NCI-H2227 (cell line): Measurements from ENCODE around the gene CBLIF.
"Not testable (repeated sequence)": the region's sequence is repeated elsewhere in the genome, so short reads cannot be mapped to it uniquely, and the experiment has no call there.

Experiments used
- DNase-seq: peaks from one replicate; lab custom pipeline; 2025; ENCODE audit not compliant: unreplicated experiment; lab: John Stamatoyannopoulos, UW

Gene CBLIF

DNA sequence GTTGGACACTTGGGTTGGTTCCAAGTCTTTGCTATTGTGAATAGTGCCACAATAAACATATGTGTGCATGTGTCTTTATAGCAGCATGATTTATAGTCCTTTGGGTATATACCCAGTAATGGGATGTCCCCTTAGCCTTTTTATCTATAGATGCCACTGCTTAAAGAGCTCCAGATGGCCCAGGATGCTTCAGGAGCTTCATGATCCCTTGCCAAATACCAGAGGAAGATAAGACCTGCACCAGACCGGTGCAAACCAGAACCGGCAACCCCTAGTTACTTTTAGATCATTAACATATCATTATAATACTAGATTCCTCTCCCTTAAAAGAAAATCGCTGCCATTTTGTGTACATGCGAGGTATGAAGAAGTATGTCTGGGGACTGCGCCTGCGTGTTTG lies 3.1 kb upstream of the CBLIF start:
- not testable (repeated sequence) for DNase-seq

- DNase-seq, result no peak
Observed at GRCh38 chr11:59847626-59848025, 2.3 kb upstream of the CBLIF start.

DNA sequence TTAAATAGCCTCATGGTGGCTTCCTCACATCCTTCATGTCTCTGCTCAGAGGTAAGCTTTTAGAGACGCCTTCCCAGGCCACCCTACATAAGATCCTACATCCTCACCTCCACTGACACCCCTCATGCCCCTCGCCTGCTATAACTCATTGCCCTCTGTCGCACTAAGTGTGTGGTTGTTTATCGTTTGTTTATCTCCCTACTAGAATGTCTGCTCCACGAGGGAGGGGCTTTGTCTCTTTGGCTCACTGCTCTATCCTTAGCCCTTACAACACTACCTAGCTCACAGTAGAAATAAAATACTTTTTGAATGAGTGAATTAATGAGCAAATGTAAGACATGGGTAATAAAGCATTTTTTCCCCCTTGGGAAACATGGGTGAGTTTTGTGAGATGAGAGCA lies 1.3 kb upstream of the CBLIF start:
- DNase-seq, result no peak

- DNase-seq, result no peak
Observed at GRCh38 chr11:59842316-59842715, 3.0 kb downstream of the CBLIF start.

GRCh38 chr11:59841514-59841913 lies 3.8 kb downstream of the CBLIF start:
- no peak for DNase-seq

DNA sequence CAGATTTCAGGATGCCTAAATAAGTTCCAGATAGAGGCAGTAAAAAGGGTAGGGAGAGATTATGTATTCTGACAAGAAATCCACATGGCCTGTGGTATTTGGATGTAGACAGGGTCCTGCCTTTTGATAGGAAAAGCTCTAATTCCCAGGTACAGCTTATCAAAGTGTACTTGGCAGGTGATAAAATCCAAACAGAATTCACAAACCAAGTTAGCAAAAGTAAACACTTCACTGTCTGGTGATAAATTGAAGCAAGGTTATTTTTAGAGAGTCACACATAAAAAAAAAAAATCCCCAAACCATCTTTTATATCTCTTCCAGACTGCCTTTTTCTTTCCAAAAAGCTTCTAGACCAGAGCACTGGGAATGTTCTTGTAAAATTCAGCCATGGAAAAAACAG lies 5.7 kb downstream of the CBLIF start:
- DNase-seq, result no peak

- DNase-seq, result no peak
Observed at GRCh38 chr11:59833602-59834001, 11.7 kb downstream of the CBLIF start.

DNA sequence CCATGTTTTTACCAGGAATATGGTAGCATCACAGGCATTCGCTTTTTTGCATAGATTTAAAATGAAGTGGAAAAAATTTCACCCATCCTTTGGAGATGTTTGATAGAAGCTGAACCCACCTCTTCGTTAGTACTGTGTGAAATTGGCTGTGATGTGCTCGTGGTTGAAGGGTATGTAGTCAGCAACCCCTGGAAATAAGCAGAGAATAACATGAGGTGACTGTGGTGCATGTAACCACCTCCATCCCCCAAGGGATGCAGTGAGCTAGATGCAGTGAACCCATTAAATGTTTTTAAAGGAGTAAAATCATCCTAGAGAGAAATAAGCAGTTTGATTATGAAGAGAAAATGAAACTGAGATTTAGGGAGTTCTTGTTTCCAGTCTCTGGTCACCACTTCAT lies 15.9 kb downstream of the CBLIF start:
- DNase-seq, result no peak

DNA sequence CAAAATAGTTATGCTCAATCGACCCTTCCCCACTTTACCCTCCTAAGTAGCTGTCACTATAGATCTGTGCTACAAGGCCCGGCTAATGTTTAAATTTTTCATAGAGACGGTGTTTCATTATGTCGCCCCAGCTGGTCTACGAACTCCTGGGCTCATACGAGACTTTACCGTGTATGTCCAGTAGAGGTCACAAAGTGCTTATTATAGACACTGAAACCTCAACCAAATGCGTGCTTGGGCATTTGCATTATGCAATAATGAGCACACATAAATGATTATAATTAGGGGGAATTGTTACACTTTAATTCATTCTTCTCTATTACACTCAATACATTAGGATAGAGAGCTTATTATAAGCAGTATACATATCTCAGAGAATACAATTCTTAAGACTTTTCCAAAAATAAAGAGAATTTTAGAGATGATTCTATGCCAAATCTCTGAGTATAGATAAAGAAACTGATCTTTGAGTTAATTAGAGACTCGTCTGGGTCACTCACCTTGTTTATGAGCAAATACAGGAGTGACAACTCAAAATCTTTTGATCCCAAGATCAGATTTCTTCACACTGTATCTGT lies 22.2 kb downstream of the CBLIF start:
- peak; percentile 10 for DNase-seq

DNA sequence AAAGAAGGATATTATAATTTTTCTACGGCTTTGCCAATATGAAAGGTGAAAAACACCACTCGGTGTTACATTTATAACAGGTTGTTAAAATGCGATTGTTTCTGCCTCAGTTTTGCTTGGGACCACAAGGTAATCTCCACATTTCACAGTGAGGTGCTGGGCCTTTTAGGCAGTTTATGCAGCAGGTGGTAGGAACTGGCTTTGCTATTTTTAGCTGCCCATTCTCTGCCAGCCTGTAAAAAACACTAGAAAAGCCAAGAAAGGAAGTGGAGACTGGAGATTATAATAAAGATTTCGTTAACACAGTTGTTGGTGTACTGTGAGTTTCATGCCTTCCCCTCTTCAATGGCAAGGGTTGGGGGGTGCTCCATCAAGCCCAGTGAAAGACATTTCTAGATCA lies 26.7 kb downstream of the CBLIF start:
- DNase-seq, result no peak

- DNase-seq, result not testable (repeated sequence)
Observed at GRCh38 chr11:59816434-59816833, 28.9 kb downstream of the CBLIF start.

DNA sequence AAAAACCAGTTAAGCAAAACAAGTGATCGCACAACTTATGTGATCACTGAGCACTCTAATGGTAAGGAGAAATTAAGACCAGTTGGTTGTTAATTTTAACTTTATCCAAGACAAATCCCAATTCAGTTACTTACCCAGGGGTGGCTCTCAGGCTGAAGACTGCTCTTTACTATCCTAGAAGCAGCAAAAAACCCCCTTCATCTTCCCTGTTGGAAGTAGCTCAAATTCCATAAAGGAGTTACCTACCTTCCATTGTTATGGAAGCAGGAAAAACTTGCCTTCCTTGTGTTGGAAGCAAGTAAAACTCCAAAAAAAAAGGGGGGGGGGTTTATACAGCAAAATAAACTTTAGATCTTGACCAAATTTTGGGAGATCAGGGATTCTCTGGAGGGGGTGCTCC lies 29.5 kb downstream of the CBLIF start:
- no peak for DNase-seq

DNA sequence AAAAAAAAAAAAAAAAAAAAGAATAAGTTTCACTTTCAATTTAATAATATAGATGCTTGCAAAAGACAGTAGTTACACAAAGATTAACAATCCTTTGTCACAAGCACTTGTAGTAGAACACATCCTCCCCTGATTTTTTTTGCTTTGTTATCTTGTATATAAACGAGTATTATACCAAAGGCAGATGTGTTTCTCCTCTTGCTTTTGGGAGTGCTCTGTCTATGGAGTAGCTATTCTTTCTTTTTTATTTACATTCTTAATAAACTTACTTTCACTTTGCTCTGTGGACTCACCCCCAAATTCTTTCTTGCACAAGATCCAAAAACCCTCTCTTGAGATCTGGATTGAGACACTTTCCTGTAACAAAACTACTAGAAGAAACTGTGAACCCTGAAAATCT lies 31.3 kb downstream of the CBLIF start:
- no peak for DNase-seq

DNA sequence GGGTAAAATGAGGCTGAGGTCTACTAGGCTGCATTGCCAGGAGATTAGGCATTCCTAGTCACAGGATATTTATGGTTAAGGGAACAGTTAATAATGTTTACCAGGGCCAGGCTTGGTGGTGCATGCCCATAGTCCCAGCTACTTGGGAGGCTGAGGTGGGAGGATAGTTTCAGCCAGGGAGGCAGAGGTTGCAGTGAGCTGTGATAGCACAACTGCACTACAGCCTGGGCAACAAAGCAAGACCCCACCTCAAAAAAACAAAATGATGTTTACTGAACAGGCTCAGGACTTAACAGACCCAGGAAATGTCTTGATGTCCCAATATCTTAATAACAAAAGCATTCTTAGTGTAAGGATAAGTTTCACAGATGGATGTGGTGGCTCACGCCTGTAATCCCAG lies 31.9 kb downstream of the CBLIF start:
- no peak for DNase-seq

DNA sequence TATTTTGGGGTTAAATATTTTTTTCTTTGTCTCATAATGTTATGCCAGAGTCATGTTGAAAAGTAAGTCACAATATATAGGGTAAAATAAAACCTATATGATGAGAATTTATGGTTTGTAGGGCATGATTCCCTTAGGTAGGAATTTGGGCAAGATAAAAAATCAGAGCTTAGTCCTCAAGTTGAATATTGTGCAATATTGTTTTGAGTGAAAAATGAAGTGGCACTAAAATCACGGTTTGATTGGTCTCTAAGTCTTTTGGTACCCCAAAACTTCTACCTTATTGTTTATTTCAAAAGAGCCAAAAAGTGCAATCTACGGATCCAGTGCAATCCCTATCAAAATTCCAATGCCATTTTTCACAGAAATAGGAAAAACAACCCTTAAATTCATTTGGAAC lies 33.1 kb downstream of the CBLIF start:
- no peak for DNase-seq

DNA sequence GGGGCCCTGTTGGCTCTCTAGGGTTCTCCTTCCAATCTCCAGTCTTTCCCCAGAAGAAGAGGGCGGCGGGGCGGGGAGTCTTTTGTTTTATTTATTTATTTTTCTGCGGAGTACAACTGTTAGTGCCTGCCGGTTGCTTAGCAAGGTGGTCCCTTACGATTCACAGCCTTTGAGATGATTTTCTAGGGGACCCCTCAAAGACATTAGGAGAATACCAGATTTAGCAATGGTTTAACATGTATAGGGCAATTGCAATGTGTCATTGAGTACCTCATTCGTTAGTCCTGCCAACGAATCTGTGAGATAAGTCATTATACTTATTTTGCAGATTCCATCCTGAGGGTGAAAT lies 34.4 kb downstream of the CBLIF start:
- DNase-seq, result no peak

- DNase-seq, result peak; percentile 94
Observed at GRCh38 chr11:59810189-59810910, 34.9 kb downstream of the CBLIF start, which contains the start of gene MRPL16. Gene MRPL16, minus strand, starts transcription at chr11:59810778. Its CDS starts 120 bp downstream, at chr11:59810658.

GRCh38 chr11:59807047-59807610 lies 38.2 kb downstream of the CBLIF start:
- no peak for DNase-seq

- DNase-seq, result no peak
Observed at GRCh38 chr11:59804061-59804460, 41.2 kb downstream of the CBLIF start.

GRCh38 chr11:59802639-59803176 lies 42.6 kb downstream of the CBLIF start:
- DNase-seq, result peak; percentile 55

GRCh38 chr11:59801981-59802638 lies 43.2 kb downstream of the CBLIF start:
- DNase-seq, result peak; percentile 40

GRCh38 chr11:59801160-59801706 lies 44.1 kb downstream of the CBLIF start:
- DNase-seq, result no peak
